ENCODE data around the gene SGPP1. TPM values are rescaled to one million over a fixed set of nuclear protein-coding genes. Genes with fewer than 3 reads are reported as not detected.

Gene SGPP1
- total and polyA plus RNA-seq, 7 experiments from 2014 or later, result 11.5 to 17.7 (median 15.5) TPM

DNA sequence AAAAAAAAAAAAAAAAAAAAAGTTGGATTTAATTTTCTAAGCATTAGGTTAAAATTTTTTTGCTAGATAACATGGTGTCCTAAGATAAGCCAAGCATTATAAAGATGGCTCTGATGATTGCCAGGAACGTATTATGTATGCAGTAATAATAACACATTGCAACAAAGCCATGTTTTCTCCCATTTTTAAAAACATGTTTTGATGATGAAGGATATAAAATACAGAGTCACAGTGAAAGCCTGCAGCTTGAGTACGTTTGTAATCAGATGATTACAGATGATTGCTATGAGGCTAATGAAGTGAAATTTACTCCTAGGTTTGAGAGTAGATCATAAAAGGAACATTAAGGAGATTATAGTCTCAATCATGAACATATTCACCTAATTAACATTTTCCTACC lies 72.9 kb downstream of the SGPP1 start:
- Mint-ChIP-seq H3K4me3 (no peak overlapping the region), H3K36me3 (peaks cover 5 to 33% (median 27%) of the 10 kb centered on the region in 5 donors), H3K27me3 (no peaks in the 10 kb centered on the region), H3K4me1 (peaks cover 7 to 39% (median 24%) of the 10 kb centered on the region in 7 donors), H3K9me3 (no peaks in the 10 kb centered on the region), H3K27ac (no peak overlapping the region)
- no peaks in the 10 kb centered on the region for H3K36me3 ChIP-seq (ENCODE audit: control insufficient read depth in 2 of 3, insufficient read depth in 3 of 3, low read length in 3 of 3)
- no peaks in the 10 kb centered on the region for H3K27me3 ChIP-seq (ENCODE audit: control insufficient read depth in 2 of 2, insufficient read depth in 2 of 2, low read length in 2 of 2)
- no peak overlapping the region for H3K4me3 ChIP-seq (ENCODE audit: low read length)
- ChIA-PET CTCF (no interaction called here), POLR2A (interaction anchor here (0.9 to 6.1 kb wide), 2 partner anchors 12 to 58 kb away, joined by 3 to 127 read pairs; partner anchors contain the start of gene WDR89)
- intact Hi-C loops (cut with micrococcal nuclease), result no loop called here
- no peak for ATAC-seq
- H3K4me1 ChIP-seq (ENCODE audit: control insufficient read depth in 2 of 2, insufficient read depth in 2 of 2, low read length in 2 of 2), result peaks cover 21 to 26% of the 10 kb centered on the region in 2 donors
- no peaks in the 10 kb centered on the region for H3K9me3 ChIP-seq (ENCODE audit: control insufficient read depth in 2 of 3, low read length in 3 of 3)
- no peak for DNase-seq
- H3K27ac ChIP-seq (ENCODE audit: low read depth, low read length), result no peak overlapping the region

GRCh38 chr14:63654346-63654745 lies 73.5 kb downstream of the SGPP1 start:
- ATAC-seq, result no peak
- H3K27ac Mint-ChIP-seq, result peak overlapping the region in 3 of 9 donors; percentile 17 to 65 (median 59)
- H3K4me1 Mint-ChIP-seq, result peaks cover 12 to 41% (median 25%) of the 10 kb centered on the region in 7 donors
- Histone ChIP-seq H3K4me1 (ENCODE audit: control insufficient read depth in 2 of 2, insufficient read depth in 2 of 2, low read length in 2 of 2) (peaks cover 25 to 32% of the 10 kb centered on the region in 2 donors), H3K27ac (ENCODE audit: low read depth, low read length) (no peak overlapping the region), H3K4me3 (ENCODE audit: low read length) (no peak overlapping the region), H3K36me3 (ENCODE audit: control insufficient read depth in 2 of 3, insufficient read depth in 3 of 3, low read length in 3 of 3) (no peaks in the 10 kb centered on the region), H3K9me3 (ENCODE audit: control insufficient read depth in 2 of 3, low read length in 3 of 3) (no peaks in the 10 kb centered on the region), H3K27me3 (ENCODE audit: control insufficient read depth in 2 of 2, insufficient read depth in 2 of 2, low read length in 2 of 2) (no peaks in the 10 kb centered on the region)
- H3K4me3 Mint-ChIP-seq, result peak overlapping the region in 2 of 10 donors; percentile 12 to 36
- intact Hi-C loops (cut with micrococcal nuclease), result no loop called here
- no peaks in the 10 kb centered on the region for H3K27me3 Mint-ChIP-seq
- ChIA-PET POLR2A (interaction anchor here (0.9 to 6.1 kb wide), 3 partner anchors 12 to 76 kb away, joined by 3 to 127 read pairs (median 5); partner anchors contain the start of gene WDR89), CTCF (interaction anchor here (0.7 kb wide), 1 partner anchor 10 kb away, joined by 3 read pairs; no protein-coding TSS in a partner anchor)
- no peaks in the 10 kb centered on the region for H3K9me3 Mint-ChIP-seq
- H3K36me3 Mint-ChIP-seq, result peaks cover 6 to 31% (median 27%) of the 10 kb centered on the region in 5 donors
- no peak for DNase-seq

DNA sequence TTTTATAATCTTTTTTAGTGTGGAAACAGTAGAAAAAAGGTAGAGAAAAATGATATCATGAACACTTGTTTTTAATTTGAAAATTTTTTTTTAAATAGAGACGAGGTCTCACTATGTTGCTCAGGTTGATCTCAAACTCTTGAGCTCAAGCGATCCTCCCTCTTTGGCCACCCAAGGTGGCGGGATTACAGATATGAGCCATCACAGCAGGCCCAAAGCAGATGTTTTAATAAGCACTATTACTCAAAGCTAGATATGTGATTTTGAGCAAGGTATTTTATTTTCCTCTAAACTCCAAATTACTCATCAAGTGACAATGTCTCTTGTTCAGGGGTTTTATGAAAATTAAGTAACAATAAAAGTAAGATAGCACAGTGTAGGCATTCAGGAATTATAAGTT lies 75.5 kb downstream of the SGPP1 start:
- peaks cover 6 to 38% (median 31%) of the 10 kb centered on the region in 5 donors for H3K36me3 Mint-ChIP-seq
- DNase-seq, result no peak
- no peak for ATAC-seq
- Histone ChIP-seq H3K36me3 (ENCODE audit: control insufficient read depth in 2 of 3, insufficient read depth in 3 of 3, low read length in 3 of 3) (no peaks in the 10 kb centered on the region), H3K27ac (ENCODE audit: low read depth, low read length) (peak overlapping the region; percentile 7), H3K4me1 (ENCODE audit: control insufficient read depth in 2 of 2, insufficient read depth in 2 of 2, low read length in 2 of 2) (peaks cover 25 to 45% of the 10 kb centered on the region in 2 donors), H3K27me3 (ENCODE audit: control insufficient read depth in 2 of 2, insufficient read depth in 2 of 2, low read length in 2 of 2) (no peaks in the 10 kb centered on the region), H3K9me3 (ENCODE audit: control insufficient read depth in 2 of 3, low read length in 3 of 3) (no peaks in the 10 kb centered on the region), H3K4me3 (ENCODE audit: low read length) (no peak overlapping the region)
- no peaks in the 10 kb centered on the region for H3K27me3 Mint-ChIP-seq
- H3K27ac Mint-ChIP-seq, result peak overlapping the region; percentile 5 to 100 (median 88)
- peaks cover 19 to 54% (median 39%) of the 10 kb centered on the region in 7 donors for H3K4me1 Mint-ChIP-seq
- CTCF ChIA-PET, result interaction anchor here (0.7 to 5.6 kb wide), 3 partner anchors 92 to 117 kb away, joined by 3 to 18 read pairs (median 3); no protein-coding TSS in a partner anchor
- H3K4me3 Mint-ChIP-seq, result peak overlapping the region in 6 of 10 donors; percentile 23 to 55 (median 40)
- peaks cover 0 to 5% (median 0%) of the 10 kb centered on the region in 11 donors for H3K9me3 Mint-ChIP-seq
- POLR2A ChIA-PET, result interaction anchor here (0.6 to 7.6 kb wide), 8 partner anchors 10 to 683 kb away, joined by 3 to 127 read pairs (median 4); partner anchors contain the start of genes PPP2R5E, SGPP1 and WDR89
- intact Hi-C loops (cut with micrococcal nuclease), result no loop called here

GRCh38 chr14:63650256-63650952 lies 77.5 kb downstream of the SGPP1 start:
- peak overlapping the region; percentile 89 for H3K27ac ChIP-seq (ENCODE audit: low read depth, low read length)
- H3K4me3 ChIP-seq (ENCODE audit: low read length), result peak overlapping the region; percentile 3
- ChIA-PET CTCF (interaction anchor here (0.6 to 5.6 kb wide), 8 partner anchors 9 to 119 kb away, joined by 3 to 18 read pairs (median 6); partner anchors contain the start of genes SGPP1 and WDR89), POLR2A (interaction anchor here (0.5 to 7.6 kb wide), 30 partner anchors 8 to 1278 kb away, joined by 3 to 127 read pairs (median 4); partner anchors contain the start of genes PPP2R5E, SGPP1 and WDR89)
- H3K9me3 ChIP-seq (ENCODE audit: control insufficient read depth in 2 of 3, low read length in 3 of 3), result no peaks in the 10 kb centered on the region
- peak; percentile 98 for ATAC-seq
- no peaks in the 10 kb centered on the region for H3K36me3 ChIP-seq (ENCODE audit: control insufficient read depth in 2 of 3, insufficient read depth in 3 of 3, low read length in 3 of 3)
- peak overlapping the region; percentile 38 to 95 (median 75) for H3K4me3 Mint-ChIP-seq
- H3K9me3 Mint-ChIP-seq, result peaks cover 0 to 5% (median 0%) of the 10 kb centered on the region in 11 donors
- H3K27ac Mint-ChIP-seq, result peak overlapping the region; percentile 90 to 100 (median 100)
- no peaks in the 10 kb centered on the region for H3K27me3 Mint-ChIP-seq
- intact Hi-C loops (cut with micrococcal nuclease), result loop anchor here (1.0 kb wide), 3 partner anchors 8 to 120 kb away; partner anchors contain the start of gene SGPP1 (in 1 of the 2)
- DNase-seq, result peak in 7 of 9 donors; percentile 76 to 92 (median 87)
- no peaks in the 10 kb centered on the region for H3K27me3 ChIP-seq (ENCODE audit: control insufficient read depth in 2 of 2, insufficient read depth in 2 of 2, low read length in 2 of 2)
- H3K36me3 Mint-ChIP-seq, result peaks cover 0 to 34% (median 22%) of the 10 kb centered on the region in 5 donors
- H3K4me1 Mint-ChIP-seq, result peaks cover 21 to 69% (median 53%) of the 10 kb centered on the region in 7 donors
- peaks cover 25 to 45% of the 10 kb centered on the region in 2 donors for H3K4me1 ChIP-seq (ENCODE audit: control insufficient read depth in 2 of 2, insufficient read depth in 2 of 2, low read length in 2 of 2)

GRCh38 chr14:63647696-63648410 lies 80.0 kb downstream of the SGPP1 start:
- Histone ChIP-seq H3K27ac (ENCODE audit: low read depth, low read length) (no peak overlapping the region), H3K9me3 (ENCODE audit: control insufficient read depth in 2 of 3, low read length in 3 of 3) (no peaks in the 10 kb centered on the region), H3K4me3 (ENCODE audit: low read length) (no peak overlapping the region), H3K36me3 (ENCODE audit: control insufficient read depth in 2 of 3, insufficient read depth in 3 of 3, low read length in 3 of 3) (no peaks in the 10 kb centered on the region), H3K4me1 (ENCODE audit: control insufficient read depth in 2 of 2, insufficient read depth in 2 of 2, low read length in 2 of 2) (peaks cover 27 to 54% of the 10 kb centered on the region in 2 donors), H3K27me3 (ENCODE audit: control insufficient read depth in 2 of 2, insufficient read depth in 2 of 2, low read length in 2 of 2) (no peaks in the 10 kb centered on the region)
- ChIA-PET CTCF (interaction anchor here (0.7 to 5.6 kb wide), 3 partner anchors 8 to 122 kb away, joined by 3 to 18 read pairs (median 4); no protein-coding TSS in a partner anchor), POLR2A (interaction anchor here (0.7 to 7.6 kb wide), 6 partner anchors 13 to 1233 kb away, joined by 3 to 105 read pairs (median 4); partner anchors contain the start of gene SGPP1)
- peak overlapping the region in 5 of 10 donors; percentile 23 to 42 (median 35) for H3K4me3 Mint-ChIP-seq
- H3K9me3 Mint-ChIP-seq, result peaks cover 0 to 5% (median 0%) of the 10 kb centered on the region in 11 donors
- no peak for ATAC-seq
- intact Hi-C loops (cut with micrococcal nuclease), result no loop called here
- no peak for DNase-seq
- H3K27me3 Mint-ChIP-seq, result no peaks in the 10 kb centered on the region
- H3K4me1 Mint-ChIP-seq, result peaks cover 21 to 79% (median 50%) of the 10 kb centered on the region in 7 donors
- H3K36me3 Mint-ChIP-seq, result peaks cover 0 to 34% (median 18%) of the 10 kb centered on the region in 5 donors
- peak overlapping the region in 8 of 9 donors; percentile 56 to 100 (median 89) for H3K27ac Mint-ChIP-seq

Measured in naive thymus-derived CD4-positive, alpha-beta T cell (primary cell).